CD4-positive, alpha-beta T cell treated with Interferon gamma for 1 hour (primary cell): ENCODE data around the gene MAPK1IP1L.
"Not testable (repeated sequence)": the region's sequence is repeated elsewhere in the genome, so short reads cannot be mapped to it uniquely, and the experiment has no call there.

Experiments
- DNase-seq: peaks from one replicate; pipeline ENCODE4 v3.0.0-alpha.2; 2020

The MAPK1IP1L gene

GRCh38 chr14:55057919-55058318, 6.5 kb downstream of the MAPK1IP1L start:
- no peak for DNase-seq

GRCh38 chr14:55059333-55059732, 7.9 kb downstream of the MAPK1IP1L start:
- no peak for DNase-seq

DNA sequence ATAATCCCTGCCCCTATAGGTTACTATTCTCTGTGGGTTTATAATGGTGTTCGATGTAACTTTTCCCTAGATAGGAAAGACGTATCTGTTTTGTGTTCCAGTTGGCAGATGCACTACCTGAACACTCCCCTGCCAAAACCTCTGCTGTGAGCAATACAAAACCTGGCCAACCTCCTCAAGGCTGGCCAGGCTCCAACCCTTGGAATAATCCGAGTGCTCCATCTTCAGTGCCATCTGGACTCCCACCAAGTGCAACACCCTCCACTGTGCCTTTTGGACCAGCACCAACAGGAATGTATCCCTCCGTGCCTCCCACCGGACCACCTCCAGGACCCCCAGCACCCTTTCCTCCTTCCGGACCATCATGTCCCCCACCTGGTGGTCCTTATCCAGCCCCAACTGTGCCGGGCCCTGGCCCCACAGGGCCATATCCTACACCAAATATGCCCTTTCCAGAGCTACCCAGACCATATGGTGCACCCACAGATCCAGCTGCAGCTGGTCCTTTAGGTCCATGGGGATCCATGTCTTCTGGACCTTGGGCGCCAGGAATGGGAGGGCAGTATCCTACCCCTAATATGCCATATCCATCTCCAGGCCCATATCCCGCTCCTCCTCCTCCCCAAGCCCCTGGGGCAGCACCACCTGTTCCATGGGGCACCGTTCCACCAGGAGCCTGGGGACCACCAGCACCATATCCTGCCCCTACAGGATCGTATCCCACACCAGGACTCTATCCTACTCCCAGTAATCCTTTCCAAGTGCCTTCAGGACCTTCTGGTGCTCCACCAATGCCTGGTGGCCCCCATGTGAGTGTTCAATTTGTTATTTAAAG, 11.3 kb downstream of the MAPK1IP1L start:
- no peak for DNase-seq

DNA sequence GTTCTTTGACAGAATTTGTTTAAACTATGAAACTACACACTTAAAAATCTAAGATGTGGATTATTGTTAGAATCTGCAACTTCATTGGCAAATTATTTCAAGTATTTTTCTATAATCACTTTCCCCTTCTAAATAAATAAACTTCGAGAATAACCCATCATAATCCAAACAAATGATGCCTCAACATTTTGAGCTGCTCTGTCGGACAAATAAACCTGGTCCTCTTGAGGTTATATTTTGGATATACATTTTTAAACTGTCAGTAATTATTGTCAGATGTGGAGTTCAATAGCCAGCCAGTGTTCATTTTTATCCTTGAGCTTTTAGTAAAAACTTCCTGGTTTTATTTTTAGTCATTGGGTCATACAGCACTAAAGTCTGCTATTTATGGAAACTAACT, 13.4 kb downstream of the MAPK1IP1L start:
- not testable (repeated sequence) for DNase-seq

GRCh38 chr14:55065411-55065810, 14.0 kb downstream of the MAPK1IP1L start:
- no peak for DNase-seq

DNA sequence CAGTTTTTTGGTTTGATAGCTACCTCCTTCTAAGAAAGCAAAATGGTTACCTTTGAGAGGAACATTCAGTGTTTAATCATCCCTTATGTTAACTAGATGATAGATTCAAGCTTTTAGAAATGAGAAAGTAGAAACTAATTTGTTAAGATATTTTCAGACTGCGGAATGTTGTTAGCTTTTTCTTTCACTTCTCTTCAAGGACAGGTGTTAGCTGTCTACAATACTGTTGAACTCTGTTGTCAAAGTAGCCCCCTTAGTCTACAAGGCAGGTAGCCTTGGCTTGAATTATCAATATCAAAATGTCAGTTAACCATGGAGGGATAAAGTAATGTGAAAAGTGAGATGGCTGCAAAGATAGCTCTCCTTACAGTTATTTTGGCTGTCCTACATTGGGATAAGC, 14.8 kb downstream of the MAPK1IP1L start:
- DNase-seq: no peak

- DNase-seq: no peak
These were observed 19.5 kb downstream of the MAPK1IP1L start for GRCh38 chr14:55070981-55071411.

DNA sequence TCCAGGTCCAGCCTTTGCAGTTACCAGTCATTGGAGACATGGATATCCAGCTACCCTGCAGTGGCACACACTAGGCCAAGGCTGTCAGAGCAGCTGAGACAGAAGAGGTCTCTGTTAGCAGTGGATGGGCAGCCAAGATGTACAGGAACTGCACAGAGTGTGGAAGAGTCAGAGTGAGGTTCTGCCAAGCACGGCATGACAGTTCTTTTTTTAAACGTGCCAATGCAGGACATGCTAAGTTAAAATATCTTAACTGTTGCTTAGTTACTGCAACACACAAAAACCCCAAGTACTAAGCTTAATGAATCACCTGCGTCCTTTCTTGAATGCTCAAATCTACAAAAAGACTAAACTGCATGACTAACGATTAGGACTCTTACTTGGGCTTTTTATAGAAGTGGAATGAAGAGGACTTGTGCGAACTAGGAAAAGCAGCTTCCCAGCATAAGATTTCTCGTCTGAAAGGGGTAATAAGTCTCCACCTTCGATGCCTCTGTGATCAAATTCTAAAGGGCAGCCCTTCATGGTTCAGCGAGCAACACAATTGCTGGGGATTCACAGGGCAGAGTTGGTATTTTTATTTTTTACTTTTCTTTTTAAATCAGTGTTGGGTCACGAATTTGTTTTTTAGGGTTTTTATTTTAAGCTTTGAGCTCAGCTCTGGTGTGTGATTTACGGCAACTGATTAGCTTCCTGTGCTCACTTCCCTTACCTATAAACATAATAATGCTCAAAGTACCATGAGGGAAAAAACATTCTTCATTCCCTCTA, 20.6 kb downstream of the MAPK1IP1L start:
- peak; percentile 33 for DNase-seq

DNA sequence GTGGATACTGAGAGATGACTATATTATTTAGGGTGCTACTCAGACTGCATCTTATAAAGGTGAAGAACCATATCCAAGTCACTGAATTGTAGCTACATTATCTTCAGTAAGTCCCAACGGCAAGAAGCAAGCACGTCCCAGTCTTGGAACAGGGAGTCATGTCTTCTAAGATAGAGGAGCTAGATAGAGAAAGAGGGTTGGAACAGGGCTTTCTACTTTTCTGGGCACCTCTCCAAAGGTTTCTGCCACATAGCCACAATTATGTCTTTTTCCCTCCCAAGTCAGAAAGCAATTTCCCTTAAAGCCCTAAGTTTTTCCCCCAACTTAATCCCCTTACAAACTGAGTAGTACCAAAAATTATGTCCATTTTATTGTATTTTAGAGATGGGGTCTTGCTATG, 22.4 kb downstream of the MAPK1IP1L start:
- no peak for DNase-seq

- DNase-seq: no peak
These were observed 23.2 kb downstream of the MAPK1IP1L start for GRCh38 chr14:55074662-55075061.

- DNase-seq: no peak
These were observed 24.3 kb downstream of the MAPK1IP1L start for GRCh38 chr14:55075628-55076175.

DNA sequence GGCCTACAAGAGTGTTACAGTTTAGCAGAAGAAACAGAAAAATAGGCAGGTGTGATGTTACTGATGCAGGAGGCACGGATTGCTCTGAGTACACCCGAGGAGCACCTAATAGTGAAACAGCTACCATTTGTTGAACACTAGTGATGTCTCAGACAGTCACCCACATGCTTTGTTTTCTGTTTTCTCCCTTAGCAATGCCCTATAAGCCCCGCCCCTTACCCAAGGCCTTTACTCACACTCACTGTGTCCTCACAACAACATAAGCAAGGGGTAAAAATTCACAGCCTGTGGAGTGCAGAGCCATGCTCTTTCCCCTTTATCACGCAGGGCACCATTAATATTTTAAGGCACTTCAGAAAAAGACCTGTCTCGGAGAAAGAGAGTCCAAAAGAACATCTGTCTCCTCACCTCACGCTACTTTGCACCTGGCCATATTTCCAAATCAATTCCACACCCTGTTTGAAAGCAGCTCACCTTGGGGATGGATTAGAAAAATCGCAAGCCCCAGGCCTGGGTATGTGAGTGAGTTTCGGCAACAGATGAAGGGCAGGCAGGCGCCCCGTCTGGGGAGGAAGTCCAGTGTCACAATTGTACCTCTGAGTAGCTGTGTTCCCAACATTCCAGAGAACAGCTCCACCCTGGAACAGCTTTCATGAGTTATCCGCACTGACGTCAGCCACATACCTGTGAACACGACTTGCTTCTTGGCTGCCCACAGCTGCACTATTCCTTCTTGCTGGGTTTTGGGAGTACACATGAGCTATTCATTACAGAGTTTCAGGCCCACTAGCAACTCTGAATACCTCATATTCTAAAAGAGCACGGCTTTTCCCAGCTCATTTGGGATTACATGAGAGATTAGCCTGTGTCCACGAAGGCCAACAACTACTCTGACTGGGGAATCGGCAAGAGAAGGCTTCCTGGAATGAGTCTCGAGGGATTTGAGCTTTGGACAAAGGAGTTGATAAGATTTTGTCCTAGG, 26.0 kb downstream of the MAPK1IP1L start:
- peak; percentile 19 for DNase-seq

GRCh38 chr14:55079961-55080360, 28.5 kb downstream of the MAPK1IP1L start:
- not testable (repeated sequence) for DNase-seq

GRCh38 chr14:55084401-55085059, 33.1 kb downstream of the MAPK1IP1L start:
- DNase-seq: no peak

- DNase-seq: no peak
These were observed 33.7 kb downstream of the MAPK1IP1L start for GRCh38 chr14:55085060-55085660.

DNA sequence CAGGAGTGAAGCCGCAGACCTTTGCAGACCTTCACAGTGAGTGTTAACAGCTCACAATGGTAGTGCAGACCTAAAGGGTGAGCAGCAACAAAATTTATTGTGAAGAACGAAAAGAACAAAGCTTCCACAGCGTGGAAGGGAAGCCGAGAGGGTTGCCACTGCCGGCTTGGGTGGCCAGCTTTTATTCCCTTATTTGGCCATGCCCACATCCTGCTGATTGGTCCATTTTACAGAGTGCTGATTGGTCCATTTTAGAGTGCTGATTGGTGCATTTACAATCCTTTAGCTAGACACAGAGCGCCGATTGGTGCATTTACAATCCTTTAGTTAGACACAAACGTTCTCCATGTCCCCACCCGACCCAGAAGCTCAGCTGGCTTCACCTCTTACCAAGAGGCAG, 35.5 kb downstream of the MAPK1IP1L start:
- no peak for DNase-seq

DNA sequence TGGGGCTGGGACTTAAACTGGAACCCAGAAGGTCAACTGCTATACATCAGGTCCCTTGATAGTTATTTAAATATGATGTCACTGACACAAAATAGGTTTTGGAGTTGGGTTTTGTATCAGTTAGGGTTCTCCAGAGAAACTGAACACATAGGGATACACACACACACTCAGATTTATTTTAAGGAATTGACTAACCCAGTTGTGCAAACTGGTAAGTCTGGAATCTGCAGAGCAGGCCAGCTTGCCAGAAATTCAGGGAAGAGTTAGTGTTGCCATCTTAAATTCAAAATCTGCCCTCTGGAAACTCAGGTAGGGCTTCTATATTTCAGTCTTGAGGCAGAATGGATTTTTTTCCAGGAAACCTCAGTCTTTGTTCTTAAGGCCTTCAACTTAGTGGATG, 36.9 kb downstream of the MAPK1IP1L start:
- DNase-seq: no peak

GRCh38 chr14:55092341-55092740, 40.9 kb downstream of the MAPK1IP1L start:
- no peak for DNase-seq

GRCh38 chr14:55094292-55095157, 43.1 kb downstream of the MAPK1IP1L start:
- no peak for DNase-seq

- peak; percentile 38 for DNase-seq
These were observed 46.6 kb downstream of the MAPK1IP1L start for GRCh38 chr14:55097881-55098560.
